H9 (cell line): ENCODE data around the gene DNTT. TPM values are rescaled to one million over a fixed set of nuclear protein-coding genes. Genes with fewer than 3 reads are reported as not detected.
A peak's percentile ranks its signal among the peaks of the same experiment; 100 is the strongest.

Experiments used
- DNase-seq: peaks from one replicate; pipeline ENCODE4 v3.0.0-alpha.2; 2017
- H2AFZ ChIP-seq: one replicate; pipeline ENCODE4 v1.6.1; 2013; ENCODE audit warnings: mild to moderate bottlenecking, low read length, control low read depth, moderate library complexity
- H2AK5ac ChIP-seq: 2 replicates; pipeline ENCODE4 v1.6.1; 2013; ENCODE audit warnings: low read length, control low read depth, mixed read lengths; ENCODE audit not compliant: insufficient read length
- H2BK120ac ChIP-seq: one replicate; pipeline ENCODE4 v1.6.1; 2013; ENCODE audit warnings: low read depth, mild to moderate bottlenecking, low read length, control low read depth, inconsistent platforms; ENCODE audit not compliant: poor library complexity, severe bottlenecking
- H2BK12ac ChIP-seq: 2 replicates; pipeline ENCODE4 v1.6.1; 2013; ENCODE audit warnings: low read length, control low read depth, mixed read lengths, low read depth; ENCODE audit not compliant: insufficient read length
- H2BK15ac ChIP-seq: 2 replicates; pipeline ENCODE4 v1.6.1; 2013; ENCODE audit warnings: low read depth, low read length, control low read depth
- H2BK20ac ChIP-seq: one replicate; pipeline ENCODE4 v1.6.1; 2013; ENCODE audit warnings: low read depth, mild to moderate bottlenecking, low read length, control low read depth, inconsistent platforms; ENCODE audit not compliant: poor library complexity, severe bottlenecking
- H2BK5ac ChIP-seq: 2 replicates; pipeline ENCODE4 v1.6.1; 2013; ENCODE audit warnings: low read length, control low read depth, mixed read lengths; ENCODE audit not compliant: insufficient read length
- H3K14ac ChIP-seq: 2 replicates; pipeline ENCODE4 v1.6.1; 2013; ENCODE audit warnings: low read length, control low read depth; ENCODE audit not compliant: insufficient read depth
- H3K18ac ChIP-seq: 2 replicates; pipeline ENCODE4 v1.6.1; 2013; ENCODE audit warnings: low read depth, mild to moderate bottlenecking, mixed read lengths, low read length, control low read depth; ENCODE audit not compliant: insufficient read length
- H3K23ac ChIP-seq: 2 replicates; pipeline ENCODE4 v1.6.1; 2013; ENCODE audit warnings: low read length, control low read depth, mixed read lengths, low read depth; ENCODE audit not compliant: insufficient read length
- H3K23me2 ChIP-seq: 2 replicates; pipeline ENCODE4 v1.6.1; 2013; ENCODE audit warnings: low read depth, mild to moderate bottlenecking, mixed read lengths, low read length, control low read depth; ENCODE audit not compliant: insufficient read length, poor library complexity, severe bottlenecking
- H3K27ac ChIP-seq: 2 replicates; pipeline ENCODE4 v1.5.1; 2013; ENCODE audit warnings: low read length, control low read depth, mixed read lengths, low read depth; ENCODE audit not compliant: insufficient read length
- H3K27me3 ChIP-seq: 2 replicates; pipeline ENCODE4 v1.6.1; 2013; ENCODE audit warnings: low read length, control low read depth, inconsistent platforms; ENCODE audit not compliant: insufficient read depth
- H3K4ac ChIP-seq: 2 replicates; pipeline ENCODE4 v1.6.1; 2013; ENCODE audit warnings: low read depth, mild to moderate bottlenecking, control low read depth, inconsistent platforms, low read length, moderate library complexity
- H3K4me1 ChIP-seq: 2 replicates; pipeline ENCODE4 v1.6.1; 2013; ENCODE audit warnings: low read length, control low read depth, inconsistent platforms; ENCODE audit not compliant: insufficient read depth
- H3K4me2 ChIP-seq: 2 replicates; pipeline ENCODE4 v1.6.1; 2013; ENCODE audit warnings: low read length, control low read depth, mixed read lengths; ENCODE audit not compliant: insufficient read length, insufficient read depth
- H3K56ac ChIP-seq: 2 replicates; pipeline ENCODE4 v1.6.1; 2013; ENCODE audit warnings: low read depth, mild to moderate bottlenecking, mixed read lengths, low read length, control low read depth; ENCODE audit not compliant: insufficient read length
- H3K79me1 ChIP-seq: 2 replicates; pipeline ENCODE4 v1.6.1; 2013; ENCODE audit warnings: low read depth, mild to moderate bottlenecking, moderate library complexity, low read length, control low read depth, inconsistent platforms; ENCODE audit not compliant: insufficient read depth, poor library complexity, severe bottlenecking
- H3K79me2 ChIP-seq: 2 replicates; pipeline ENCODE4 v1.6.1; 2013; ENCODE audit warnings: low read length, control low read depth, inconsistent platforms; ENCODE audit not compliant: insufficient read depth
- H3K9ac ChIP-seq: 2 replicates; pipeline ENCODE4 v1.6.1; 2013; ENCODE audit warnings: low read length, control low read depth, mixed read lengths; ENCODE audit not compliant: insufficient read length; ENCODE audit errors: extremely low read depth
- H3K9me3 ChIP-seq: one replicate; pipeline ENCODE4 v1.6.1; 2013; ENCODE audit warnings: low read depth, low read length, inconsistent platforms; ENCODE audit not compliant: control insufficient read depth
- H3T11ph ChIP-seq: one replicate; pipeline ENCODE4 v1.6.1; 2013; ENCODE audit warnings: mild to moderate bottlenecking, low read length, control low read depth, inconsistent platforms
- H4K20me1 ChIP-seq: one replicate; pipeline ENCODE4 v1.6.1; 2013; ENCODE audit not compliant: control insufficient read depth, insufficient read length, insufficient read depth
- H4K5ac ChIP-seq: 2 replicates; pipeline ENCODE4 v1.6.1; 2013; ENCODE audit warnings: low read depth, mild to moderate bottlenecking, mixed read lengths, low read length, control low read depth; ENCODE audit not compliant: insufficient read length
- H4K8ac ChIP-seq: replicated peaks from 2 replicates; pipeline ENCODE4 v1.6.1; 2013; ENCODE audit warnings: low read length, control low read depth, mixed read lengths, low read depth; ENCODE audit not compliant: insufficient read length
- H4K91ac ChIP-seq: 2 replicates; pipeline ENCODE4 v1.6.1; 2013; ENCODE audit warnings: low read depth, mild to moderate bottlenecking, moderate library complexity, mixed read lengths, low read length, control low read depth; ENCODE audit not compliant: insufficient read length
- H3K27ac Mint-ChIP-seq, 3 experiments: 2 replicates in 2 of 3; 3 replicates in 1 of 3; pipeline ENCODE4 v1.8.0; 2020 to 2021; ENCODE audit warnings: mixed read lengths in 3 of 3, mild to moderate bottlenecking in 1 of 3, moderate library complexity in 1 of 3
- H3K27me3 Mint-ChIP-seq: 2 replicates; pipeline ENCODE4 v1.8.0; 2021; ENCODE audit warnings: low read depth, mild to moderate bottlenecking, moderate library complexity, mixed read lengths
- H3K36me3 Mint-ChIP-seq, 3 experiments: 2 replicates in 2 of 3; 3 replicates in 1 of 3; pipeline ENCODE4 v1.8.0; 2020 to 2021; ENCODE audit warnings: low read depth in 3 of 3, mixed read lengths in 3 of 3; ENCODE audit not compliant: insufficient read depth in 1 of 3
- H3K4me1 Mint-ChIP-seq, 2 experiments: 2 replicates each; pipeline ENCODE4 v1.8.0; 2020; ENCODE audit warnings: mixed read lengths in 2 of 2
- H3K4me3 Mint-ChIP-seq, 2 experiments: 2 replicates in 1 of 2; 3 replicates in 1 of 2; pipeline ENCODE4 v1.8.0; 2020 to 2021; ENCODE audit warnings: mild to moderate bottlenecking in 2 of 2, mixed read lengths in 2 of 2, moderate library complexity in 1 of 2
- H3K9me3 Mint-ChIP-seq, 2 experiments: 2 replicates in 1 of 2; 3 replicates in 1 of 2; pipeline ENCODE4 v1.8.0; 2020; ENCODE audit warnings: mild to moderate bottlenecking in 2 of 2, mixed read lengths in 2 of 2, moderate library complexity in 1 of 2
- CTCF ChIP-seq: fragments of 200-600 bp; sonication (generic); conservative IDR thresholded peaks from 3 replicates; pipeline ENCODE4 v1.8.0; 2021; ENCODE audit warnings: antibody characterized with exemption, mild to moderate bottlenecking
- WGBS: extraction: QIAGEN DNeasy Blood & Tissue Kit; methylation state at CpG from one replicate; pipeline ENCODE4 v1.1.7; 2013; ENCODE audit warnings: missing lambda C conversion rate, low lambda C conversion rate, mixed read lengths; ENCODE audit not compliant: insufficient read length; ENCODE audit errors: extremely low coverage; 5-methylcytosine and 5-hydroxymethylcytosine counted together
- total RNA-seq: library from RNA; stranded (reverse); gene quantifications from 2 replicates; pipeline ENCODE4 v1.2.1, GENCODE V29; 2021

DNTT gene
- total RNA-seq, 1 experiment from 2014 or later = not detected

- Histone ChIP-seq H3K23me2 (no peaks in the 10 kb centered on the region), H3T11ph (no peak overlapping the region), H3K4me1 (peaks cover 12% of the 10 kb centered on the region; the same call in 1 of the 2 replicates), H3K56ac (no peak overlapping the region), H2BK20ac (no peak overlapping the region), H2BK15ac (no peak overlapping the region), H3K4ac (no peak overlapping the region), H4K91ac (no peak overlapping the region), H3K23ac (no peak overlapping the region), H2BK5ac (peak overlapping the region; percentile 98), H3K9ac (no peak overlapping the region), H3K27me3 (no peaks in the 10 kb centered on the region), H3K18ac (no peak overlapping the region), H4K8ac (no peak overlapping the region), H3K27ac (peak overlapping the region; percentile 88), H2AK5ac (no peak overlapping the region), H3K14ac (no peak overlapping the region), H3K79me2 (no peaks in the 10 kb centered on the region), H4K5ac (no peak overlapping the region), H2BK120ac (no peak overlapping the region), H3K4me2 (peak overlapping the region; percentile 8), H3K79me1 (no peaks in the 10 kb centered on the region), H2AFZ (no peak overlapping the region), H2BK12ac (no peak overlapping the region), H4K20me1 (no peaks in the 10 kb centered on the region), H3K9me3 (no peaks in the 10 kb centered on the region)
- TF ChIP-seq CTCF = no peak
- H3K9me3 Mint-ChIP-seq = no peaks in the 10 kb centered on the region
- H3K27me3 Mint-ChIP-seq = no peaks in the 10 kb centered on the region
- peak; percentile 92 for DNase-seq
- no peaks in the 10 kb centered on the region for H3K36me3 Mint-ChIP-seq
- WGBS = no CpG with 5 or more reads among the region's 3 CpGs
- H3K4me3 Mint-ChIP-seq = peak overlapping the region; percentile 25 to 47
- peak overlapping the region; percentile 97 to 99 (median 99) for H3K27ac Mint-ChIP-seq
- peaks cover 53 to 57% of the 10 kb centered on the region in 2 experiments for H3K4me1 Mint-ChIP-seq
These were observed 5.5 kb downstream of the DNTT start for GRCh38 chr10:96309628-96310320.
